Smooth muscle cell (in vitro differentiated cells): Measurements from ENCODE around the gene OCA2. TPM values are rescaled to one million over a fixed set of nuclear protein-coding genes. Genes with fewer than 3 reads are reported as not detected.

ENCODE experiments used
- DNase-seq: peaks from one replicate; lab custom pipeline; 2025; ENCODE audit not compliant: unreplicated experiment; lab: John Stamatoyannopoulos, UW
- H2AFZ ChIP-seq: fragments of 200-600 bp; sonication (generic); 2 replicates; pipeline ENCODE4 v1.6.0; 2016; ENCODE audit warnings: antibody characterized with exemption, low read depth, mild to moderate bottlenecking
- H3F3A ChIP-seq: fragments of 200-600 bp; sonication (generic); 2 replicates; pipeline ENCODE4 v1.6.0; 2017; ENCODE audit warnings: antibody characterized with exemption, low read depth
- H3K27ac ChIP-seq: fragments of 200-600 bp; sonication (generic); 2 replicates; pipeline ENCODE4 v1.5.1; 2016; ENCODE audit warnings: low read depth, mild to moderate bottlenecking
- H3K27me3 ChIP-seq: fragments of 200-600 bp; sonication (generic); 2 replicates; pipeline ENCODE4 v1.6.1; 2016; ENCODE audit warnings: low read depth, mild to moderate bottlenecking
- H3K36me3 ChIP-seq: fragments of 200-600 bp; sonication (generic); 2 replicates; pipeline ENCODE4 v1.5.1; 2016; ENCODE audit warnings: low read depth
- H3K4me1 ChIP-seq: fragments of 200-600 bp; sonication (generic); 2 replicates; pipeline ENCODE4 v1.5.1; 2016; ENCODE audit warnings: low read depth
- H3K4me2 ChIP-seq: fragments of 200-600 bp; sonication (generic); 2 replicates; pipeline ENCODE4 v1.6.0; 2016; ENCODE audit warnings: mild to moderate bottlenecking
- H3K4me3 ChIP-seq: fragments of 200-600 bp; sonication (generic); 2 replicates; pipeline ENCODE4 v1.5.1; 2016; ENCODE audit warnings: mild to moderate bottlenecking
- H3K79me2 ChIP-seq: fragments of 200-600 bp; sonication (generic); 2 replicates; pipeline ENCODE4 v1.6.0; 2016; ENCODE audit warnings: low read depth, mild to moderate bottlenecking
- H3K9ac ChIP-seq: fragments of 200-600 bp; sonication (generic); 2 replicates; pipeline ENCODE4 v1.6.0; 2016; ENCODE audit warnings: low read depth
- H3K9me3 ChIP-seq: fragments of 200-600 bp; sonication (generic); replicated peaks from 2 replicates; pipeline ENCODE4 v1.5.1; 2016; ENCODE audit warnings: low read depth
- H4K20me1 ChIP-seq: fragments of 200-600 bp; sonication (generic); 2 replicates; pipeline ENCODE4 v1.6.0; 2016; ENCODE audit warnings: low read depth
- WGBS: methylation state at CpG from one replicate; pipeline ENCODE4 v1.1.7; 2016; ENCODE audit warnings: low lambda C conversion rate; 5-methylcytosine and 5-hydroxymethylcytosine counted together
- polyA plus RNA-seq: library from polyadenylated mRNA; unstranded; fragments of >200 nt; fragmentation: Nextera tagmentation; extraction: Ambion mirVana; gene quantifications from 2 replicates; pipeline ENCODE4 v1.2.1, GENCODE V29; 2016
- total RNA-seq: library from RNA; depleted of rRNA; stranded (reverse); fragments of >200 nt; gene quantifications from 2 replicates; pipeline ENCODE4 v1.2.3, GENCODE V29; 2014
- TF ChIP-seq, protein P1 (sequence below): fragments of 200-600 bp; sonication (generic); IDR thresholded peaks from 2 replicates; pipeline ENCODE4 v1.5.1; 2017; ENCODE audit warnings: borderline replicate concordance, mild to moderate bottlenecking, antibody characterized with exemption; ENCODE audit not compliant: insufficient read depth, poor library complexity, severe bottlenecking

Gene OCA2
- total and polyA plus RNA-seq, 2 experiments from 2014 or later, result 0.16 TPM; not detected in 1

DNA sequence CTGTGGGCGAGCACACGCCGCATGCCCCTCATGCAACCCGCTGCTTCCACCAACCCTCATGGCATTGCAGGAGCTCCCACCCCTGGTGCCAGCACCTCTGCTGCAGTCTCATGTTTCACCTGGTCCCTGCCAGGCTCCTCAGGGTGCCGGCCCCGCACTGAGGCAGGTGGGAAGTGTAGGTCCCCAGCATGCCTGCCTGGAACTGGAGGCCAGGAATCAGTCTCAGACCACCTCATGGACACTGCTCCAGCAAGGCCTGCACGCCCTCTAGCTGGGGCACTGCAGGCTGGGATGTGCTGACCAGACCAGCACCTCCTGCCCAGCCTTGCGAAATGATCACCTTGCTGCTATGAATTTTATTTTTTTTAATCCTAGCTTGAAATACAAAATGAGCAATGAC, 39.1 kb downstream of the OCA2 start:
- DNase-seq, result no peak
- no peak overlapping the region for H2AFZ ChIP-seq
- no peaks in the 10 kb centered on the region for H3K36me3 ChIP-seq
- no peak overlapping the region for H3K4me2 ChIP-seq
- 94% methylated on average over 8 of the region's 8 CpGs for WGBS
- H3F3A ChIP-seq, result no peaks in the 10 kb centered on the region
- H3K9me3 ChIP-seq, result no peaks in the 10 kb centered on the region
- H3K4me3 ChIP-seq, result no peak overlapping the region
- H3K79me2 ChIP-seq, result no peaks in the 10 kb centered on the region
- no peak overlapping the region for H3K9ac ChIP-seq
- H3K27me3 ChIP-seq, result no peaks in the 10 kb centered on the region
- no peaks in the 10 kb centered on the region for H3K4me1 ChIP-seq
- no peak overlapping the region for H3K27ac ChIP-seq
- no peaks in the 10 kb centered on the region for H4K20me1 ChIP-seq
- TF ChIP-seq, protein P1, sequence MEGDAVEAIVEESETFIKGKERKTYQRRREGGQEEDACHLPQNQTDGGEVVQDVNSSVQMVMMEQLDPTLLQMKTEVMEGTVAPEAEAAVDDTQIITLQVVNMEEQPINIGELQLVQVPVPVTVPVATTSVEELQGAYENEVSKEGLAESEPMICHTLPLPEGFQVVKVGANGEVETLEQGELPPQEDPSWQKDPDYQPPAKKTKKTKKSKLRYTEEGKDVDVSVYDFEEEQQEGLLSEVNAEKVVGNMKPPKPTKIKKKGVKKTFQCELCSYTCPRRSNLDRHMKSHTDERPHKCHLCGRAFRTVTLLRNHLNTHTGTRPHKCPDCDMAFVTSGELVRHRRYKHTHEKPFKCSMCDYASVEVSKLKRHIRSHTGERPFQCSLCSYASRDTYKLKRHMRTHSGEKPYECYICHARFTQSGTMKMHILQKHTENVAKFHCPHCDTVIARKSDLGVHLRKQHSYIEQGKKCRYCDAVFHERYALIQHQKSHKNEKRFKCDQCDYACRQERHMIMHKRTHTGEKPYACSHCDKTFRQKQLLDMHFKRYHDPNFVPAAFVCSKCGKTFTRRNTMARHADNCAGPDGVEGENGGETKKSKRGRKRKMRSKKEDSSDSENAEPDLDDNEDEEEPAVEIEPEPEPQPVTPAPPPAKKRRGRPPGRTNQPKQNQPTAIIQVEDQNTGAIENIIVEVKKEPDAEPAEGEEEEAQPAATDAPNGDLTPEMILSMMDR, result no peak

DNA sequence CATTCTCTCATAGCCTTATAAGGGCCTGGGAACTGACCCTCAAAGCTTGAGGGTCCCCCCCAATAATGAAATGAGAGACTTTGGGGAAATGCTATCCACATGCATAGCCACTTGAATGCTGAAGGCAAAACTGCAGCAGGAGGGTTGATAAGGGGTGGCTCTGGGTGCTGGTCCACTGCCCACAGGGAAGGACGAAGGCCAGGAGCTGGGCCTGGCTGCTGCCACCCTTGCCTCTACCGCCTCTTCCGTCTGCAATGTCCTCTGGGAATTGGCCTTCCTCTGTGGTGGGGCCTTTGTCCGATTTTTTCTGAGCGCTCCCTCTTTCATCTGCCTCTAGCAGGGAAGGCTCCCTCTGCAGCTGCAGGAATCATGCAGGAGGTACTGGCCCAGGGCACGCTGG, 41.0 kb downstream of the OCA2 start:
- TF ChIP-seq, protein P1, result no peak
- Histone ChIP-seq H3K9me3 (no peaks in the 10 kb centered on the region), H2AFZ (no peak overlapping the region), H3K9ac (no peak overlapping the region), H3K36me3 (no peaks in the 10 kb centered on the region), H3K4me1 (no peaks in the 10 kb centered on the region), H3F3A (no peaks in the 10 kb centered on the region), H4K20me1 (no peaks in the 10 kb centered on the region), H3K4me3 (no peak overlapping the region), H3K79me2 (no peaks in the 10 kb centered on the region), H3K4me2 (no peak overlapping the region), H3K27ac (no peak overlapping the region), H3K27me3 (no peaks in the 10 kb centered on the region)
- no peak for DNase-seq
- WGBS, result 97% methylated on average over 4 of the region's 6 CpGs

DNA sequence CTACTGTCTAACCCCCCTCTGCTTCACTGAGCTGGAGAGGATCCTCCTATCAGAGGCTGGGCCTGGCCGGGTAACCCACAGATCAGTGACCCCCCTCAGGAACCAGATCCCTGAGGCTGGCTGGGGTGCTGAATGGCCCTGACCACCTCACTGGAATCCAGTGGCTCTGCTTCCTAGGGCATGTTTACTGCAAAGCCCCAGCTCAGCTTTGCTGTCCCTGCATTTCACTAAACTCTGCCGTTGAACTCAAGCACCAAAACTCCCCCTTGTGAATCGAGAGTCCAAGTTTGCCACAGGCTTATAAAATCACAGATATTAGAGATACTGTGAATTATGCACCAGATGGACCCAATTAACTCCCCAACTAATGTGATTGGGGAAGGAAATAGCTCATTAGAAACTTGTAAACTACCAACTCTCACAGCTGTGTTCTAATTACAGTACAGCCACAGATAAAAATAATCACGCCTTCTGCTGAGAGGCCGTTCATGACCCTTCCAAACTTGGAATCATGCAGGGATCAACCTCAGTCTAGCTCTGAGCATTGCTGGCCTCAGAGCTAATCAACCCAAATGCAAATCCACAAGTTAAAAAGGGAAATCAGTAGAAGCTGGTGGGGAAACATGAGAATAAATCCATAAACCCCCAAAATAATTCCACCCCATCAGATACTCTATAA, 47.0 kb downstream of the OCA2 start:
- Histone ChIP-seq H3K9me3 (no peaks in the 10 kb centered on the region), H3K27me3 (no peaks in the 10 kb centered on the region), H3K36me3 (no peaks in the 10 kb centered on the region), H2AFZ (no peak overlapping the region), H3K4me3 (no peak overlapping the region), H3K4me2 (no peak overlapping the region), H3K9ac (no peak overlapping the region), H4K20me1 (no peaks in the 10 kb centered on the region), H3F3A (no peaks in the 10 kb centered on the region), H3K4me1 (no peaks in the 10 kb centered on the region), H3K27ac (no peak overlapping the region), H3K79me2 (no peaks in the 10 kb centered on the region)
- DNase-seq, result no peak
- 39% methylated on average over 5 of the region's 5 CpGs for WGBS
- TF ChIP-seq, protein P1, result no peak

DNA sequence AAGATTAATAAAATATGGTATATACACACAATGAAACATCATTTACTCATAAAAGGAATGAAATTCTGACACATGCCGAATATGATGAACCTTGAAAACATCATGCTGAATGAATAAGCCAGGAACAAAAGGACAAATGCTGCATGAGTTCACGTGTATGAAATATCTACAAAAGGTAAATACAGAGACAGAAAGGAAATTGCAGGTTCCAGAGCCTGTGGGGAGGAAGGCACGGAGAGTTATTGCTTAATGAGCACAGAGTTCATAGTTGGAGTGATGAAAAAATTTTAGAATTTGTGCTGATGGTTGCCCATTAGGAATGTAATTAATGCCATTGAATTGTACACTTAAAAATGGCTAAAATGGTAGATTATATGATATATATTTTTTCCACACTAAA, 49.5 kb downstream of the OCA2 start:
- Histone ChIP-seq H3K27ac (no peak overlapping the region), H3K4me3 (no peak overlapping the region), H4K20me1 (no peaks in the 10 kb centered on the region), H3K9ac (no peak overlapping the region), H3K4me1 (no peaks in the 10 kb centered on the region), H3K27me3 (no peaks in the 10 kb centered on the region), H2AFZ (no peak overlapping the region), H3K4me2 (no peak overlapping the region), H3K36me3 (no peaks in the 10 kb centered on the region), H3K79me2 (no peaks in the 10 kb centered on the region), H3K9me3 (no peaks in the 10 kb centered on the region), H3F3A (no peaks in the 10 kb centered on the region)
- TF ChIP-seq, protein P1, result no peak
- 89% methylated on average over 3 of the region's 3 CpGs for WGBS
- DNase-seq, result no peak
